CD4-positive, alpha-beta T cell treated with Interleukin-4 for 4 hours (primary cell): Measurements from ENCODE around the gene FAM47B.

Experiments used
- DNase-seq: peaks from one replicate; pipeline ENCODE4 v3.0.0-alpha.2; 2020

Gene FAM47B

DNA sequence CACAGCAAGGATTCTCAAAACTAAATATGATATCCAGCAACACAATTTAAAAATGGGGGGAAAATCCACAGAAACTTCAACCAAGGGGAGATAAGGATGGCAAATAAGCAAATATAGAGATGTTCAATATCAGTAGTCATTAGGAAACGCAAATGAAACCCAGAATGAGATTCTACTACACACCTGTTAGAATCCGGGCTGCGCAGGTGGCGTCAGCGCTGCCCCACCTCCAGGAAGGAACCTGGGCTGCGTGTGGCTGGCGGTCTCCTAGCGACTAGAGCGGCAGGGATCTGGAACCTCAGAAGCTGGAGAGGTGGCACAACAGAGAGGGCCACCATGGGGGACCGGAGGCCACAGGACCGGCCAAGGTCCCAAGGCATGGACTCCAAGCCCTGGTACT, at the start of gene FAM47B:
FAM47B (plus strand) TSS at position 301 of the 400 bp plus-strand sequence; CDS start at position 337, 36 bp downstream.
- DNase-seq: no peak

DNA sequence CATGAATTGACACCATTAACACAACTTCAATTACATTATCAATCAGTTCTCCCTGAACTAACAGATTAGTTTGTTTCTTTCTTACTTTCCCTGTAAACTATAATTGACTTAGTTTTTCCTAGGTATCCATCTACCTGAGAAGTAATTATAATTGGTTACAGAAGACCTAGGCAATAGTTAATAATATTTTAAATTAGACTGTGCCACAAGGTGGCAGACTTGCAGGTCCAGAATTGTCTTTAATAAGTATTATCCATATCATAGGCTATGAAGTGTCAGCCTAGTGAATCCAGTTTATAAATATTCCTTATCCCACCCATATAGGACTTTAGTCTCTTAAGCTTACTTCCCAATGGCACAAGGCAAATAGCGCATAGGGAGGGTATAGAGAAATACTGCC, 48.9 kb upstream of the FAM47B start:
- no peak for DNase-seq

DNA sequence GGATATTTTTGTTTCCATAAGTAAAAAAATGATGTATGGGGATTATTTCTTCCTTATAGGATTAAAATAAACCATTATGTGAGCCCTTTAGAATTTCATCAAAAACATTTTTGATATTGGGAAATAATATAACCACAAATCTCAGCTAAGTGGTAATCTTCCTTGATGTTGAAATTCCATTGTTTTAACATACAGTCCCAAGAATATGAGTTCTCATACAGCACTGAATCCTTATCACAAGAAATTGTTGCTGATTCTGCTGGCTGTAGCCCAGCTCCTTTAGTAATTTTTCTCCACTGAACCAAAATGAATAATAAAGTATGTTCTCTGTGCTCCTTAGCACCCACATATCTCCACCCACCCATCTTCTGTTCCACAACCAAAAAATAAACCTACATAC, 41.9 kb upstream of the FAM47B start:
- DNase-seq: no peak

GRCh38 chrX:34901761-34902160, 40.8 kb upstream of the FAM47B start:
- no peak for DNase-seq

GRCh38 chrX:34903316-34903715, 39.3 kb upstream of the FAM47B start:
- no peak for DNase-seq

DNA sequence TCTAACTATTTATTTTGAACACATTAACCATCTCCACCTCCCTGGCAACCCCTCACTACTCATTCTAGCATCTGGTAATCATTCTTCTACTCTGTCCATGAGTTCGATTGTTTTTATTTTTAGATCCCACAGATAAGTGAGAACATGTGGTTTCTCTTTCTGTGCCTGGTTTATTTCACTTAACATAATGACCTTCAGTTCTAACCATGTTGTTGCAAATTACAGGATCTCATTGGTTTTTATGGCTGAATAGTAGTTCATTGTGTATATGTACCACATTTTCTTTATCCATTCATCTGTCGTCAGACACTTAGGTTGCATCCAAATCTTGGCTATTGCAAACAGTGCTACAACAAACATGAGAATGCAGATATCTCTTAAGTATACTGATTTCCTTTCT, 33.4 kb upstream of the FAM47B start:
- DNase-seq: no peak

GRCh38 chrX:34915463-34916225, 27.0 kb upstream of the FAM47B start:
- no peak for DNase-seq

- no peak for DNase-seq
Observed at GRCh38 chrX:34917146-34917545, 25.4 kb upstream of the FAM47B start.

GRCh38 chrX:34918091-34918736, 24.4 kb upstream of the FAM47B start:
- no peak for DNase-seq

GRCh38 chrX:34918856-34919255, 23.7 kb upstream of the FAM47B start:
- DNase-seq: no peak

GRCh38 chrX:34927866-34928265, 14.7 kb upstream of the FAM47B start:
- DNase-seq: no peak

- DNase-seq: no peak
Observed at GRCh38 chrX:34943235-34943634, 639 bp downstream of the FAM47B start.

GRCh38 chrX:34956916-34957315, 14.3 kb downstream of the FAM47B start:
- no peak for DNase-seq

GRCh38 chrX:34961662-34962061, 19.1 kb downstream of the FAM47B start:
- DNase-seq: no peak

DNA sequence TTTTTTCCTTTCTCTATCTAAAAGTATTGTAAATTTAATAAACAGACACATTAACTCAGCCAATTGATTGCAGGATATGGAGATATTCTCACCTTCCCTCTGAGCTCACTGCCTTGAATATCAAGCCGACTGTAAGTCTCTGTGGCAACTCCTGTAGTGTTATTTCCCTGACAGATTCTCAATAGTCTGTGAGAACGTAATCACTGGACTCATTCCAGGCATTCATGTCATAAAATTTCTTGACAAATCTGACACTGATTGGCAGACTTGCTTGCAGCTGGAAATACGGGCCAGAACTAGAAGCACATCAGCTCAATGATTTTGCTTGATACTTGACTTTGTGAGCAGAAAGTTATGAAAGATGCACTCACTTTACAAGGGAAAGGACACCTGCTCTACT, 29.6 kb downstream of the FAM47B start:
- no peak for DNase-seq

GRCh38 chrX:34978171-34978570, 35.6 kb downstream of the FAM47B start:
- DNase-seq: no peak

GRCh38 chrX:34987646-34988045, 45.0 kb downstream of the FAM47B start:
- no peak for DNase-seq
